ENCODE data around the gene AFF3.

AFF3 gene

DNA sequence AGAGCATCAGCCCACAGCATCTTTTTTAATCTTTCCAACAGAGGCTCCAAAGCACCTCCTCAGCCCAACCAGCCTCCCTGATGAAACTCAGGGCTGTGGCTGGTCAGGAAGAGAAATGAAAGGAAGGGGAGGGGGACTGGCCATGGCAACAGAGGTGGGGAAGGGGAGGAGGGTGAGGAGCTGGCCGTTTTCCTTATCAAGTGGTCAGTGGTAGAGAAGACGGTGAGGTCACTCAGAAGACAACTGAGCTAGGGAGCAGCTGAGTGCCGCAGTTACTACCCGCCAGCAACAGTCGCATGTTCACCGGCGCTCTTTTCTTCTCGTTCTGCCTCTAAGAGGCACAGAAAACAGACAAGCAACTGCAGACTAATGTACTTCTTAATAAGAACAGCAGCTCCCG lies 97.4 kb downstream of the AFF3 start:
- Histone ChIP-seq H3K9ac (ENCODE audit: low read length) (no peak overlapping the region), H3K27me3 (ENCODE audit: control insufficient read depth, insufficient read depth, low read length) (no peaks in the 10 kb centered on the region), H3K4me3 (ENCODE audit: low read length) (no peak overlapping the region), H3K27ac (ENCODE audit: low read length) (no peak overlapping the region), H3K9me3 (ENCODE audit: control insufficient read depth, low read depth, low read length) (no peaks in the 10 kb centered on the region), H3K36me3 (ENCODE audit: control insufficient read depth, low read depth, low read length) (no peaks in the 10 kb centered on the region), H3K4me1 (ENCODE audit: control insufficient read depth, low read depth, low read length) (peaks cover 8% of the 10 kb centered on the region)

- Histone ChIP-seq H3K4me3 (ENCODE audit: low read length) (no peak overlapping the region), H3K27me3 (ENCODE audit: control insufficient read depth, insufficient read depth, low read length) (no peaks in the 10 kb centered on the region), H3K4me1 (ENCODE audit: control insufficient read depth, low read depth, low read length) (peaks cover 8% of the 10 kb centered on the region), H3K9ac (ENCODE audit: low read length) (no peak overlapping the region), H3K36me3 (ENCODE audit: control insufficient read depth, low read depth, low read length) (no peaks in the 10 kb centered on the region), H3K9me3 (ENCODE audit: control insufficient read depth, low read depth, low read length) (no peaks in the 10 kb centered on the region), H3K27ac (ENCODE audit: low read length) (no peak overlapping the region)
These were observed 98.5 kb downstream of the AFF3 start for GRCh38 chr2:100043891-100044255.

DNA sequence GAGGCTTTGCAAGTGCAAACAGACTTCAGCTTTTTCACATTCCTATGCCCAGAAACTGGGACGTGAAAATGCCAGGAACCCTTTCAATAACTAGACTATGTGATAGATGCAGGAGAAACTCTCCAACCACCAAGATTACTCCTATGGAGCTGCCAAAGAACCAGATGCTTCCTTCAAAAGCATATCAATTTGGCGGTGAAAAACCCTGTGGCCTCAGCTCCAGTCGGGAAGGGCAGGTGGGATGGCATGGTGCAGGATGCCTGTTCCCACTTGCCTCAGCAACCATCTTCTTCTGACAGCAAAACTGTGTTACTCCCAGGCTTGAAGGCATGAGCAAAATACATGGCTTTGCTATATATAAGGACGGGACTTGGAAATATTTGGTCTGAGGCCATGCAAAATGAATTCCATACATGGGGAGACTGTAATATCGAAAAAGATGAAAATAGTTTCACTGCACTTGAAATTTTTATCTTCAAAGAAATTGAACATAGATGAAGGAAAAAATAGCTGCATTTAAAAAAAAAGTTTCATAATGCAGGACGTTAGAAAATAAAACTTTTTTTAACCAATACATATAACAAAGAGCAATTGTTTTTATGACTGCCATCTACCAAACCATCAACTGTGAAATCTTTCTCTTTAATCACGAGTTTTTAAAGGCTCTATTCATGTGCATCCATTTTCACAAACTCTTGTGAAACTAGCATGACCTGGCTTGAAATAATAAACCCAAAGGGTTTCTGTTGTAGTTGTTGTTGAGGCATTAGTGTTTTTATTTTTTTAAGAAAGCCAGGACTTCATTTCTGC lies 99.1 kb downstream of the AFF3 start:
- Histone ChIP-seq H3K4me1 (ENCODE audit: control insufficient read depth, low read depth, low read length) (peaks cover 8% of the 10 kb centered on the region), H3K4me3 (ENCODE audit: low read length) (no peak overlapping the region), H3K9me3 (ENCODE audit: control insufficient read depth, low read depth, low read length) (no peaks in the 10 kb centered on the region), H3K36me3 (ENCODE audit: control insufficient read depth, low read depth, low read length) (no peaks in the 10 kb centered on the region), H3K27ac (ENCODE audit: low read length) (no peak overlapping the region), H3K9ac (ENCODE audit: low read length) (no peak overlapping the region), H3K27me3 (ENCODE audit: control insufficient read depth, insufficient read depth, low read length) (no peaks in the 10 kb centered on the region)

- Histone ChIP-seq H3K27me3 (ENCODE audit: control insufficient read depth, insufficient read depth, low read length) (no peaks in the 10 kb centered on the region), H3K9me3 (ENCODE audit: control insufficient read depth, low read depth, low read length) (no peaks in the 10 kb centered on the region), H3K4me1 (ENCODE audit: control insufficient read depth, low read depth, low read length) (peaks cover 8% of the 10 kb centered on the region), H3K36me3 (ENCODE audit: control insufficient read depth, low read depth, low read length) (no peaks in the 10 kb centered on the region), H3K9ac (ENCODE audit: low read length) (no peak overlapping the region), H3K4me3 (ENCODE audit: low read length) (no peak overlapping the region), H3K27ac (ENCODE audit: low read length) (no peak overlapping the region)
These were observed 99.8 kb downstream of the AFF3 start for GRCh38 chr2:100042562-100042961.

- Histone ChIP-seq H3K9me3 (ENCODE audit: control insufficient read depth, low read depth, low read length) (no peaks in the 10 kb centered on the region), H3K4me1 (ENCODE audit: control insufficient read depth, low read depth, low read length) (peaks cover 8% of the 10 kb centered on the region), H3K4me3 (ENCODE audit: low read length) (no peak overlapping the region), H3K27me3 (ENCODE audit: control insufficient read depth, insufficient read depth, low read length) (no peaks in the 10 kb centered on the region), H3K27ac (ENCODE audit: low read length) (no peak overlapping the region), H3K9ac (ENCODE audit: low read length) (no peak overlapping the region), H3K36me3 (ENCODE audit: control insufficient read depth, low read depth, low read length) (no peaks in the 10 kb centered on the region)
These were observed 100.4 kb downstream of the AFF3 start for GRCh38 chr2:100041946-100042345.

DNA sequence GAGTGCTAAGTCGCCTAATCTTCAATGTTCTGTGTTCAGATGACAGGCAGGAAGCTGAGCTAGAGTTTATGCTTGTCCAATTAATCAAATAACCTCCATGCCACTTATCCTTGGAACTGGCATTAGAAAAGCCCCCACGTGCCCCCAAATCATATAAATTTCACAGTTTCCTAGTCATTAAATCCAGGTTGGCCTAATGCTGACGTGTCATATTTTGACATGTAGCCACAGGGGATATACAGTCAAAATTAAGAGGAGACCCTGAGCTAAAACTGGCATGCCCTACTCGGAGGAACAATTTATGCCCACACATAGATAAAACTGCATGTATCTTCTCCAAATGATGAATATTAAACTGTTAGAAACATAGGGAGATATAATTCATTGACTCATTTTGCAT lies 101.0 kb downstream of the AFF3 start:
- H3K36me3 ChIP-seq (ENCODE audit: control insufficient read depth, low read depth, low read length): no peaks in the 10 kb centered on the region
- H3K9me3 ChIP-seq (ENCODE audit: control insufficient read depth, low read depth, low read length): no peaks in the 10 kb centered on the region
- no peak overlapping the region for H3K4me3 ChIP-seq (ENCODE audit: low read length)
- H3K27me3 ChIP-seq (ENCODE audit: control insufficient read depth, insufficient read depth, low read length): no peaks in the 10 kb centered on the region
- H3K27ac ChIP-seq (ENCODE audit: low read length): no peak overlapping the region
- peaks cover 8% of the 10 kb centered on the region for H3K4me1 ChIP-seq (ENCODE audit: control insufficient read depth, low read depth, low read length)
- no peak overlapping the region for H3K9ac ChIP-seq (ENCODE audit: low read length)

DNA sequence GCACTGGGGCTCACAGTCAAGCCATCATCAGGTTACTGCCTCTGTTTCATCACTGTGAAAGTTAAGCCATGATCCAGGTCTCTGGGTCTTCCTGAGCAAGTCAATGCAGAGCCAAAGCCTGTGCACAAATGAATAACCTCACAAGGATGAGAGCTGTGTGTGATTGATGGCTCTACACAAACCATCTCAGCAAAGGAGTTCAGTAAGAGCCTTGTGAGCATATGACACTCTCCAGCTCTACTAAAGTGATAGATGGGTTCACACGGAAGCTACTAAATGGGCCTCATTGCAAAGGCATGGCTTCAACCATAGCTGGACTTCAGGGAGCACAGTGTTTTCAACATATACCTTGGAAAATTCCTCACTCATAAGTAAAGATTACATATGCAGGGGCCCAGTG lies 101.5 kb downstream of the AFF3 start:
- H3K4me1 ChIP-seq (ENCODE audit: control insufficient read depth, low read depth, low read length): peaks cover 8% of the 10 kb centered on the region
- no peaks in the 10 kb centered on the region for H3K9me3 ChIP-seq (ENCODE audit: control insufficient read depth, low read depth, low read length)
- no peak overlapping the region for H3K4me3 ChIP-seq (ENCODE audit: low read length)
- H3K27me3 ChIP-seq (ENCODE audit: control insufficient read depth, insufficient read depth, low read length): no peaks in the 10 kb centered on the region
- no peak overlapping the region for H3K9ac ChIP-seq (ENCODE audit: low read length)
- H3K36me3 ChIP-seq (ENCODE audit: control insufficient read depth, low read depth, low read length): no peaks in the 10 kb centered on the region
- H3K27ac ChIP-seq (ENCODE audit: low read length): no peak overlapping the region

DNA sequence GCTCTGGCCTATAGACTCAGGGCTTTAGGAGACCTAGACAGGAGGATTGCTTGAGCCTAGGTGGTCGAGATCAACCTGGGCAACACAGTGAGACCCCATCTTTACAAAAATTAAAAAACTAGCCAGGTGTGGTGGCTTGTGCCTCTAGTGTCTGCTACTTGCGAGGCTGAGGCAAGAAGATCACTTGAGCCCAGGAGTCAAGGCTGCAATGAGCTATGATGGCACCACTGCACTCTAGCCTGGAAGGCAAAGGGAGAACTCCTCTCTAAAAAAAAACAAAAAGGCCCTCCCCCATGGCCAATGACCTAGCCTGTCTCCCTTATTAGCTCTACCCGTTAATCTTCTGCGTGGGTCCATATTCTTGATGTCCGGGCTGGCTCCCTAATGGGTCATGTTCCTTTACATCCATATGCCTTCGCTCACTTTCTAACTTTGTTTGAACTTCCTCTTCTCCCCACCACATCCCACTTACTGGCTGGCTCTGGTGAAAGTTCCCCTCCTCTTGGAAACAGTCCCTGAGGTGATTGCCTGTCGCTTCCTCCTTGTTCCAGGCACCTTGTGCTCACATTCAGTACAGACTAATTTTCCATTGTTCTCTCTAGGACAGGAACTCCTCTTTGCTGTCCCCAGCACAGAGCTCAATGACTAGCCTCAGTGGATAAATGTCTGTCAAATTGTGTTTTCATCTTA lies 103.0 kb downstream of the AFF3 start:
- Histone ChIP-seq H3K4me3 (ENCODE audit: low read length) (no peak overlapping the region), H3K9ac (ENCODE audit: low read length) (no peak overlapping the region), H3K4me1 (ENCODE audit: control insufficient read depth, low read depth, low read length) (peaks cover 8% of the 10 kb centered on the region), H3K36me3 (ENCODE audit: control insufficient read depth, low read depth, low read length) (no peaks in the 10 kb centered on the region), H3K27me3 (ENCODE audit: control insufficient read depth, insufficient read depth, low read length) (no peaks in the 10 kb centered on the region), H3K9me3 (ENCODE audit: control insufficient read depth, low read depth, low read length) (no peaks in the 10 kb centered on the region), H3K27ac (ENCODE audit: low read length) (no peak overlapping the region)

- Histone ChIP-seq H3K27me3 (ENCODE audit: control insufficient read depth, insufficient read depth, low read length) (no peaks in the 10 kb centered on the region), H3K27ac (ENCODE audit: low read length) (no peak overlapping the region), H3K9me3 (ENCODE audit: control insufficient read depth, low read depth, low read length) (no peaks in the 10 kb centered on the region), H3K36me3 (ENCODE audit: control insufficient read depth, low read depth, low read length) (no peaks in the 10 kb centered on the region), H3K9ac (ENCODE audit: low read length) (no peak overlapping the region), H3K4me1 (ENCODE audit: control insufficient read depth, low read depth, low read length) (peaks cover 8% of the 10 kb centered on the region), H3K4me3 (ENCODE audit: low read length) (no peak overlapping the region)
These were observed 104.4 kb downstream of the AFF3 start for GRCh38 chr2:100038011-100038410.

- Histone ChIP-seq H3K4me1 (ENCODE audit: control insufficient read depth, low read depth, low read length) (peaks cover 3% of the 10 kb centered on the region), H3K9me3 (ENCODE audit: control insufficient read depth, low read depth, low read length) (no peaks in the 10 kb centered on the region), H3K4me3 (ENCODE audit: low read length) (no peak overlapping the region), H3K27me3 (ENCODE audit: control insufficient read depth, insufficient read depth, low read length) (no peaks in the 10 kb centered on the region), H3K27ac (ENCODE audit: low read length) (no peak overlapping the region), H3K36me3 (ENCODE audit: control insufficient read depth, low read depth, low read length) (no peaks in the 10 kb centered on the region), H3K9ac (ENCODE audit: low read length) (no peak overlapping the region)
These were observed 105.6 kb downstream of the AFF3 start for GRCh38 chr2:100036793-100037192.

GRCh38 chr2:100036026-100036425 lies 106.4 kb downstream of the AFF3 start:
- H3K4me1 ChIP-seq (ENCODE audit: control insufficient read depth, low read depth, low read length): no peaks in the 10 kb centered on the region
- H3K27ac ChIP-seq (ENCODE audit: low read length): no peak overlapping the region

DNA sequence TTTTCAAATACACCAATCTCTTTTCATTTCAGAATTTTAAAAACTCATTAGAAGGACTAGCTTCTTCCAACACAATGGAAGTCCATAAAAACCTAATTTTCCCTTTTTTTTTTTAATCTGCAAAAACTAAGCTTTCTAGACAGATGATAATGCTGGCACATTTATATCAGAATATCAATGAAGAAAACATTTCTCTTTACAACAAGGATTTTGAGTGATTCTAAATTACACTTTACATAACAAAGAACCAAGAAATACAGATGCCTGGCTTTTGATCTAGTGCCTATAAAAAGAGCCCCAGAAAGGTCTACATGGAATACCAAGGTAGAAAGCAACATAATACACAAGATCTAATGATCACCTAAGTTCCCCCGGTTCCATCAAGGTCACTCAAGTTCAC lies 108.0 kb downstream of the AFF3 start:
- H3K27me3 ChIP-seq (ENCODE audit: control insufficient read depth, insufficient read depth, low read length): no peaks in the 10 kb centered on the region
- H3K9me3 ChIP-seq (ENCODE audit: control insufficient read depth, low read depth, low read length): no peaks in the 10 kb centered on the region
- H3K27ac ChIP-seq (ENCODE audit: low read length): no peak overlapping the region
- no peak overlapping the region for H3K9ac ChIP-seq (ENCODE audit: low read length)
- H3K4me3 ChIP-seq (ENCODE audit: low read length): no peak overlapping the region
- no peaks in the 10 kb centered on the region for H3K4me1 ChIP-seq (ENCODE audit: control insufficient read depth, low read depth, low read length)
- H3K36me3 ChIP-seq (ENCODE audit: control insufficient read depth, low read depth, low read length): no peaks in the 10 kb centered on the region

More at GRCh38 chr2:100036026-100036425, 106.4 kb downstream of the AFF3 start:
- Histone ChIP-seq H3K27me3 (ENCODE audit: control insufficient read depth, insufficient read depth, low read length) (no peaks in the 10 kb centered on the region), H3K9me3 (ENCODE audit: control insufficient read depth, low read depth, low read length) (no peaks in the 10 kb centered on the region), H3K36me3 (ENCODE audit: control insufficient read depth, low read depth, low read length) (no peaks in the 10 kb centered on the region), H3K4me3 (ENCODE audit: low read length) (no peak overlapping the region), H3K9ac (ENCODE audit: low read length) (no peak overlapping the region)

Data from iPS-18a (cell line).